GM10847 (cell line): Measurements from ENCODE around the gene FNDC5.

ENCODE experiments used
- POLR2A ChIP-seq: IDR thresholded peaks from 2 replicates; pipeline ENCODE4 v1.6.1; 2011; ENCODE audit not compliant: insufficient read length; ENCODE audit errors: extremely low read depth

FNDC5 gene

DNA sequence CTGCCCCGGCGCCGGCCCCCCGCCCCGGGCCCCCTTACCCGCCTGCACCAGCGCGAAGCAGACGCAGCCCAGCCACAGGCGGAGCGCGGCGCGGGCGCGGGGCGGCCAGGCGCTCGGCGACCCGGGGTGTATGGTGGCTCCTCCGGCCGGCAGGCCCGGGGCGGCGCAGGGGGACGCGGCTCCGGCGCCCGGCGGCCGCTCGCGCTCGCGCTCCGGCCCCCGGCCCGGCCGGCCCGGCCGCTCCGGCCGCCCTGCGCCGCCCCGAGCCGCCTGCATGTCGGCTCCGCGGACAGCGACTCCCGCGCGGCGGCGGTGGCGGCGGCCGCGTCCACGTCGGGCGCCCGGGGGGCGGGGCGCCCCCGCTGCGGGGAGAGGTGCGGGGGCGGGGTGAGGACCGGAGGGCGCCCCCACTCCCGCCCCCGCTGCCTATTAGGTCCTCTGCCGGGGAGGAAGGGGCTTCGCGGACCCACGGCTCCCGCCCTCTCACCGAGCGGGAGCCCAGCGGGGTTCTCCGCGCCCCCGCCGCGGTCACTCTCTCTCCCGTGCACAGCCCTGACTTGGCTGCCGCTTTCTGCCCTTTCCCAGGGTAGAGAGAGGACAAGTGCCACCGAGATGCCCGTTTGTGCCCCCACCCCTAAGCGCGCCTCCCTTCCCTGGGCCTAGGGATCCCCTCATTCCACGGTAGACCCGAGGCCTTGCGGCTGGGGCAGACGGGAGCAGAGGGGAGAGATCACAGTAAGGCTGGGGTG is at the start of gene FNDC5:
Gene FNDC5 (minus strand): TSS at position 298 of the 749 bp plus-strand sequence.
- TF ChIP-seq POLR2A: no peak

DNA sequence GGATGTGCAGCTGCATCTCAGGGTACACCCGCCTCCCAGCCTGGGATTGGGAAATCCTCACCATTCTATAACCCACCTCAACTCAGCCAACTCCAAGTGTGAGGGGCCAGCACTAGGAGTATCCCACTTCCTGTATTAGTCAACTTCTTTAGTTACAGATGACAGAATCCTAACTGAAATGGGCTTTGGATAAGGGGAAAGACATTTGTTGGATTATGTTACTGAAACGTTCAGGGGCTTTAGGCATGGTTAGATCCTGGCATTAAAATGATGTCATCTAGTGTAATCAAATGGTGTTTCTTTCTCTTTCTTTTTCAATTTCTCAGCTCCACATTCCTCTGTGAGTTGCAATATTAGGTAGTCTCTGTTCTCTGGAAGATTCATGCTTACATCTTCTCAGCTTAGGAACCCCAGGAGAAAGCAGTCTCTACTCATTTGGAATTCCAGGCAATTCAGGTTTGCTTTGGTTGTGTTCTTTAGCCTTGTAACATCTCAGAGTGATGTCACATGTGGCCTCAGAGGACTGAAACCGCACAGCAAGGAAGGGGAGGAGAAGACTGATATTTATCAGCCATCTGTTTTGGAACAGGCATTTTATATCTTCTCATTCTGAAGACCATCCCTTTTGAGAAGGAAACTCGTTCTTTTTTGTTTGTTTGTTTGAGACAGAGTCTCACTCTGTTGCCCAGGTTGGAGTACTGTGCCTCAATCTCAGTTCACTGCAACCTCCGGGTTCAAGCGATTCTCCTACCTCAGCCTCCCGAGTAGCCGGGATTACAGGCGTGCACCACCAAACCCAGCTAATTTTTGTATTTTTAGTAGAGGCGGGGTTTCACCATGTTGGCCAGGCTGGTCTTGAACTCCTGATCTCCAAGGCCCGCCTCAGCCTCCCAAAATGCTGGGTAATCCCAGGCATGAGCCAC is 49.4 kb upstream of the FNDC5 start:
- TF ChIP-seq POLR2A: no peak

DNA sequence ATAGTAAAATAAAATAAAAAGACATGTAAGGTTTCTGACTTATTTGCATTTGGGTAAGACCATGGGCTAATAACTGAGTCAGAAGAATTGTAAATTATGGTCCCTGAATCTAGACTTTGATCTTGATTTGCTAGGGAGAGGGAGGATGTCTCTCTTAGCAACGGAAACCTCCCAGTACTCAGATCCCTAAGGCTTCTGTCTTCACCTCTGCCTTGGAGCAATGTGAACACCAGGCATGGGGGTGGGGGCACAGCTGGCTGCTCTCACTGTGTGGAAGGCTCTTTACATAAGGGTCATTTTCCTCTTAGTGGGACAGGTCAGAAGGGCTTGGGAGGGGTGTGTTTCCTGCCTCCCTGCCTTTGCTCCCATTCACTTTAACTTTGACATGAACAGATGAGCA is 47.5 kb upstream of the FNDC5 start:
- no peak for TF ChIP-seq POLR2A

DNA sequence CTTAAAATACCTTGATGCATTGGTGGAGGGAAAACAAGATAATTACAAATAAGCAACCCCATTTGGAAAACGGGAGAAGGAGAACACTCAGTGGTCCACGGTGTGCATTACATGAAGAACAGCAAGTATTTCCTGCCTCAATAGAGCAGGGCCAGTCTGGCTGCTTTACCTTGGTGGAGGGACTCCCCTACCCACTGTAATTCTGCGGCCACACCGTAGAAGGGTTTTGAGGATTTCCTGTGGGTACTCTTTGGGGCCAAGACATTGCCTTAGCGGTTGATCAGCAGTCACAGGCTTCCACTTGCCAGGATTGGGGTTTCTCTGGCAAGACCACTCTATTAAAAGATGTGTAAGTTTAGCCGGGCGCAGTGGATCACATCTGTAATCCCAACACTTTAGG is 46.8 kb upstream of the FNDC5 start:
- no peak for TF ChIP-seq POLR2A

GRCh38 chr1:32915766-32916706 is 45.3 kb upstream of the FNDC5 start:
- TF ChIP-seq POLR2A: no peak

DNA sequence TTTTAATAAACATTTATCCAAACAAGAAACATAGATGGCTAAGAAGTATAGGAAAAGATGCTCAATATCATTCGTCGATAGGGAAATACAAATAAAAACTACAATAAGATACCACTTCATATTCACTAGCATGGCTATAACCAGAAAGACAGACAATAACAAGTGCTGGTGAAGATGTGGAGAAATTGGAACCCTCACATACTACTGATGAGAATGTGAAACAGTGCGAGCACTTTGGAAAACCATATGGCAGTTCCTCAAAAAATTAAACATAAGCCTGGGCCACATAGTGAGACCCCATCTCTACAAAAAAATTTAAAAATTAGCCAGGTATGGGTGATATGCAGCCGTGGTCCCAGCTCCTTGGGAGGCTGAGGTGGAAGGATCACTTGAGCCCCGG is 39.6 kb upstream of the FNDC5 start:
- no peak for TF ChIP-seq POLR2A

DNA sequence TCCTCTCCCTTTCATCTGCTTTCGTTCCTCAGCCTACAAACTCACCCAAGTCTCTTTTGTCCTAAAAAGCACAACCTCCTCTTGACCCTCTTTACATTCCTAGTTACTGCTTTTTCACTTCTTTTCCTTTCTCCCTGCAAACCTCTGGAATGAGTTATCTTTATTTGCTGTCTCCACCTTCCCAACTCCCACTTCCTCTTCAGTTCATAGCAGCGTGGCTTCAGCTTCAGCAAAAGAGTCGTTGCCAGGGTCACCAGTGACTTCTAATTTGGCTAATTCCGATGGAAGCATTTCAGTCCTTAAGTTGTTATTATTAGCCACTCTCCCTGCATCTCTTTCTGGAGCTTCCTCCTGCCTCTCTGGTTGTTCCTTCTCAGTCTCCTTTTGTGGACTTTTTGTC is 36.7 kb upstream of the FNDC5 start:
- TF ChIP-seq POLR2A: no peak

DNA sequence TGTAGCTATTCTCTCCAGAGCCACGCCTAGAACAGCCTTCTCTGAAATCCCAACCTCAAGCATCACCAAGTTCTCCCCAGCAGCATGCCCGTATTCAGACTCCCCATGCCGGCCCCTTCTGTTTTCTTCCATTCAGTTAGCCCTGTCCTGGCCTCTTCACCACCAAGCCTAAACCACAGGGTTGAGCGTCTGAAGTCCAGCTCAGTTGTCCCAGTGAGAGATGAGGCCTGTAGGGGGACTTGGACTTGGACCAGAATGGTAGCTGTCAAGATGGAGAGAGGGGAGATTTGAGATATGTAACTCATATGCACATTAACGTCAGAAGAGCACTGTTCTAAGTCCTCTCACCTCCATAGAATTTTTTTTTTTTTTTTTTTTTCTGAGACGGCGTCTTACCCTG is 35.9 kb upstream of the FNDC5 start:
- no peak for TF ChIP-seq POLR2A

- TF ChIP-seq POLR2A: no peak
Measured at GRCh38 chr1:32904797-32905196, 34.1 kb upstream of the FNDC5 start.

GRCh38 chr1:32903991-32904785 is 33.5 kb upstream of the FNDC5 start:
- no peak for TF ChIP-seq POLR2A

DNA sequence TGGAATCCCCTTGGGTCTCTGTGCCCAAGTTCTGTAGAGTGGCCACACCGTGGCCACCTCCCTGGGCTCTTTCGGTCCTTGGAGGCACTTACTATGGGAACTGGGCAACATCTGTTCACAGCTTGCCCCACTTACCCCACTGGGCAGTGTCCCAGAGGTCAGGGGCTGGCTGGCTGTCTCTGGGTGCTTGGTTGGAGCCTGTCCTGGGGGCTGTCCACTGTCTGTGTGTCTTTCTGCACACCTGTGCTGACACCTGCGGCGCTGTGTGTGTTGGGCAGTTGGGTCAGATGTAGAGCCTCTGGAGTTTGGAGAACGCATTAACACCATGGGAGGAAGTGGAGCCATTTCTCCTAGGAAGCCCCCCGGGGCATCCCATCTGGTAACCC is 31.8 kb upstream of the FNDC5 start:
- no peak for TF ChIP-seq POLR2A

- TF ChIP-seq POLR2A: no peak
Measured at GRCh38 chr1:32901823-32902534, 31.3 kb upstream of the FNDC5 start.

- TF ChIP-seq POLR2A: no peak
Measured at GRCh38 chr1:32900956-32901822, 30.5 kb upstream of the FNDC5 start, which contains the start of gene TMEM54. Gene TMEM54 (minus strand): TSS chr1:32901389. CDS start chr1:32901238, 151 bp downstream.
